Fibroblast of pulmonary artery (primary cell): ENCODE measurements around the gene EIPR1.
"Not testable (repeated sequence)": the region's sequence is repeated elsewhere in the genome, so short reads cannot be mapped to it uniquely, and the experiment has no call there.

Source experiments
- DNase-seq: peaks from one replicate; pipeline ENCODE4 v3.0.0-alpha.2; 2010; ENCODE audit warnings: low read depth
- H3K4me3 ChIP-seq: replicated peaks from 2 replicates; pipeline ENCODE4 v1.5.1; 2011; ENCODE audit warnings: low read depth, mild to moderate bottlenecking, control low read depth, low read length, moderate library complexity
- CTCF ChIP-seq: IDR thresholded peaks from 2 replicates; pipeline ENCODE4 v1.5.1; 2011; ENCODE audit warnings: mild to moderate bottlenecking, control low read depth, low read length, inconsistent platforms; ENCODE audit errors: missing control alignments

Gene EIPR1

GRCh38 chr2:3379647-3380534 lies 2.3 kb upstream of the EIPR1 start, which contains the start of gene TRAPPC12:
Gene TRAPPC12, plus strand, starts transcription at chr2:3379694. Its CDS starts 7,930 bp downstream, at chr2:3387624.
- H3K4me3 ChIP-seq: peak within 1 kb of the TSS; percentile 79
- peak; percentile 44 for TF ChIP-seq CTCF
- peak; percentile 82 for DNase-seq

DNA sequence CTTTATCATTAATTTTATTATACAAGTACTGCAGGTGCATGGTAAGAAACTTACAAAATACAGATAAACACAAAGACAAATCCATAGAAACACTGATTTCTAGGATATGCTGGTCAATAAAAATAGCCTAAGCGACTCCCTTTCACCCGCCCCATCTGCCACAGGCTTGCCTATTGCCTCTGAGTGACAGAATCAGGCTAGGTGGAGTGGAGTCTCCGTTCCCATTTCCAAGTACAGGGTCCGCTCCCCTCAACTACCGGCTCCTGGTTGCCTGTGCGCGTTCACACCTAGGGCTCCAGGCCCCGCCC lies 1.7 kb upstream of the EIPR1 start:
- H3K4me3 ChIP-seq: peak overlapping the region; percentile 79
- no peak for TF ChIP-seq CTCF
- DNase-seq: no peak

DNA sequence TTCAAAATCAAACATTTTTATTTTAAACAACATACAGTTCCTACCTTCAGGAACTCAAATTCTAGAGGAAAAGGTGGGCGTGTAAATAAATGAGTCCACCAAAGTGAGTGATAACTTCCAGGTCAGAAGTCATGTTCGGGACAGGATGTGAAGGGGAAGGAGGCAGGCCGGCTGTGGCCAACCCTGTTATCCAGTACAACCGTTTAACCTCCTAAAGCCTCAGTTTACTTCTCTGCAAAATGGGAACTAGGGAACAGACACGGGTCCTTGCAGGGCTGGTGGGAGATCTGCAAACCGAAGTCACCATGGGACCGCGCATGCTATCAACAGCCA lies 373 bp downstream of the EIPR1 start:
- DNase-seq: peak; percentile 55
- no peak for TF ChIP-seq CTCF
- peak overlapping the region; percentile 92 for H3K4me3 ChIP-seq

DNA sequence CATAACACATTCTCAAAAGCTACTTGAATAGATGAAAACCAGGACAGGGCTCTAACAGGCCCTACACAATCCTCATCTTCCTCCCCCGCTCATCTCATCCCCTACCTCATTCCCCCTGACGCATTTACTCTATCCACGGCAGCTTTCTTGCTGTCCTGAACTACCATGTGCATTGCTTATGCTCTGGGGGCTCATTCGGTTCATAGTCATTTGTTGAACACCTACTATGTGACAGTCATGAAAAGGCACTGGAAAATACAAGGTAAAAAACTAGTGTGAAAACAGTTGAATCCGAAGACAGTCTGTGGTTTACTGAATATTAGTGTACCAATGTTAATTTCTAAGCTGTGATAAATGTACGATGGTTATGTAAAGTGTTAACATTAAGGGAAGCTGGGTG lies 797 bp downstream of the EIPR1 start:
- peak overlapping the region; percentile 92 for H3K4me3 ChIP-seq
- TF ChIP-seq CTCF: no peak
- no peak for DNase-seq

GRCh38 chr2:3369340-3370181 lies 8.1 kb downstream of the EIPR1 start:
- not testable (repeated sequence) for DNase-seq, H3K4me3 ChIP-seq

DNA sequence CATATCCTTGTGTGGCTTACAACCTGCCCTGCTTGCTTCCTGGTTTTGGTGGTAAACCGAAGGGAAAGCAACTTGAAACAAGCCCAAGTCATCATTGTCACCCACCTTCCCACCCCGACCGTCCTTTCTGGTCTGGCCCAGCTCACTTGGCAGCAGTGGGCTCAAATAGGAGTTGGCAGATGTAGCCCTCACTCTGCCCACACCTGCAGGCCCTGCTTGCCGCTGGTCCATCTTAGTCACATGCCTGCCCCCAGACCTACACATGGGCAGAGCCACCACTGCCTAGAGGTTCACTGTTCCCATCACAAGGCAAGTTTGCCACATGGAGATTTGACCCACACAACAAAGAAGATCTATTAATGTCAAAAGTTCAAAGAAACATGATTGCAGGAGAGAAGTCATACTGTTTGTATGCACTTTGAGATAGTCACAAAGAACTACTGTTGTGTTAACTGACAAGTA lies 9.3 kb downstream of the EIPR1 start:
- no peak overlapping the region for H3K4me3 ChIP-seq
- DNase-seq: no peak
- no peak for TF ChIP-seq CTCF

GRCh38 chr2:3365219-3365618 lies 12.4 kb downstream of the EIPR1 start:
- H3K4me3 ChIP-seq: no peak overlapping the region
- DNase-seq: no peak
- TF ChIP-seq CTCF: no peak
